Epidermal melanocyte (primary cell): ENCODE results near the gene BMERB1.
A peak's percentile ranks its signal among the peaks of the same experiment; 100 is the strongest.
"Not testable (repeated sequence)": the region's sequence is repeated elsewhere in the genome, so short reads cannot be mapped to it uniquely, and the experiment has no call there.

Experiments used
- DNase-seq: peaks from one replicate; pipeline ENCODE4 v3.0.0; 2011; ENCODE audit warnings: low spot score; ENCODE audit not compliant: insufficient read length

Gene BMERB1

GRCh38 chr16:15461376-15461775 is 27.0 kb downstream of the BMERB1 start:
- DNase-seq, result no peak

- DNase-seq, result no peak
Observed at GRCh38 chr16:15464401-15465186, 30.2 kb downstream of the BMERB1 start.

GRCh38 chr16:15466131-15466530 is 31.7 kb downstream of the BMERB1 start:
- no peak for DNase-seq

GRCh38 chr16:15466886-15467781 is 32.7 kb downstream of the BMERB1 start:
- DNase-seq, result no peak

GRCh38 chr16:15476971-15477370 is 42.6 kb downstream of the BMERB1 start:
- DNase-seq, result not testable (repeated sequence)

- DNase-seq, result no peak
Observed at GRCh38 chr16:15477802-15478201, 43.4 kb downstream of the BMERB1 start.

GRCh38 chr16:15482068-15482747 is 47.8 kb downstream of the BMERB1 start:
- no peak for DNase-seq

GRCh38 chr16:15482748-15483298 is 48.4 kb downstream of the BMERB1 start:
- DNase-seq, result no peak

- no peak for DNase-seq
Observed at GRCh38 chr16:15483857-15484256, 49.5 kb downstream of the BMERB1 start.

GRCh38 chr16:15484662-15485061 is 50.3 kb downstream of the BMERB1 start:
- DNase-seq, result no peak

- DNase-seq, result no peak
Observed at GRCh38 chr16:15485175-15485574, 50.8 kb downstream of the BMERB1 start.

- DNase-seq, result no peak
Observed at GRCh38 chr16:15486661-15487060, 52.3 kb downstream of the BMERB1 start.

- no peak for DNase-seq
Observed at GRCh38 chr16:15487336-15488284, 53.2 kb downstream of the BMERB1 start.

GRCh38 chr16:15489016-15489415 is 54.6 kb downstream of the BMERB1 start:
- DNase-seq, result no peak

GRCh38 chr16:15490123-15490711 is 55.8 kb downstream of the BMERB1 start:
- DNase-seq, result no peak

GRCh38 chr16:15491411-15491810 is 57.0 kb downstream of the BMERB1 start:
- DNase-seq, result no peak

GRCh38 chr16:15492091-15492740 is 57.8 kb downstream of the BMERB1 start:
- DNase-seq, result no peak

GRCh38 chr16:15493466-15494180 is 59.2 kb downstream of the BMERB1 start:
- DNase-seq, result peak; percentile 32

GRCh38 chr16:15494236-15494635 is 59.8 kb downstream of the BMERB1 start:
- no peak for DNase-seq
